Neuronal stem cell (in vitro differentiated cells): ENCODE measurements around the gene SBDS.
"Not testable (repeated sequence)": the region's sequence is repeated elsewhere in the genome, so short reads cannot be mapped to it uniquely, and the experiment has no call there.

Experiments used
- DNase-seq: peaks from one replicate; pipeline ENCODE4 v3.0.0-alpha.2; 2013; ENCODE audit warnings: low spot score
- H2AFZ ChIP-seq: one replicate; pipeline ENCODE4 v1.6.1; 2013; ENCODE audit warnings: mild to moderate bottlenecking, low read length, inconsistent platforms
- H2AK5ac ChIP-seq: 2 replicates; pipeline ENCODE4 v1.6.1; 2013; ENCODE audit warnings: low read depth, mild to moderate bottlenecking, inconsistent platforms, low read length, moderate library complexity, mixed read lengths
- H2BK120ac ChIP-seq: 2 replicates; pipeline ENCODE4 v1.6.1; 2013; ENCODE audit warnings: low read depth, mild to moderate bottlenecking, inconsistent platforms, low read length, moderate library complexity, mixed read lengths
- H2BK12ac ChIP-seq: one replicate; pipeline ENCODE4 v1.6.1; 2013; ENCODE audit warnings: low read length, inconsistent platforms
- H2BK15ac ChIP-seq: 2 replicates; pipeline ENCODE4 v1.6.1; 2013; ENCODE audit warnings: mild to moderate bottlenecking, low read length, inconsistent platforms, mixed read lengths
- H2BK5ac ChIP-seq: one replicate; pipeline ENCODE4 v1.6.1; 2013; ENCODE audit warnings: inconsistent platforms, mild to moderate bottlenecking, low read length, moderate library complexity
- H3K14ac ChIP-seq: one replicate; pipeline ENCODE4 v1.6.1; 2013; ENCODE audit warnings: low read length, inconsistent platforms
- H3K18ac ChIP-seq: 2 replicates; pipeline ENCODE4 v1.6.1; 2013; ENCODE audit warnings: low read length, inconsistent platforms
- H3K23ac ChIP-seq: 2 replicates; pipeline ENCODE4 v1.6.1; 2013; ENCODE audit warnings: low read depth, mild to moderate bottlenecking, mixed read lengths, low read length, inconsistent platforms; ENCODE audit not compliant: poor library complexity
- H3K27ac ChIP-seq: replicated peaks from 3 replicates; pipeline ENCODE4 v1.5.1; 2013; ENCODE audit warnings: low read length, inconsistent platforms
- H3K27me3 ChIP-seq, 3 experiments: 2 replicates each; pipeline ENCODE4 v1.6.1; 2013; ENCODE audit warnings: low read length in 3 of 3, mild to moderate bottlenecking in 2 of 3, inconsistent platforms in 1 of 3, low read depth in 1 of 3, mixed read lengths in 1 of 3, moderate library complexity in 1 of 3; ENCODE audit not compliant: control insufficient read depth in 3 of 3, insufficient read depth in 3 of 3
- H3K36me3 ChIP-seq, 2 donors: replicated peaks in 1 of 2; 2 replicates each; pipeline ENCODE4 v1.6.1; 2013; ENCODE audit warnings: low read length in 2 of 2; ENCODE audit not compliant: control insufficient read depth in 2 of 2, insufficient read depth in 2 of 2
- H3K4ac ChIP-seq: 2 replicates; pipeline ENCODE4 v1.6.1; 2013; ENCODE audit warnings: inconsistent platforms, mild to moderate bottlenecking, low read length, moderate library complexity
- H3K4me1 ChIP-seq, 2 donors: 1 replicate in 1 of 2; 2 replicates in 1 of 2; pipeline ENCODE4 v1.6.1; 2013; ENCODE audit warnings: low read length in 2 of 2, low read depth in 1 of 2; ENCODE audit not compliant: control insufficient read depth in 2 of 2, insufficient read depth in 1 of 2
- H3K4me2 ChIP-seq: one replicate; pipeline ENCODE4 v1.6.1; 2013; ENCODE audit warnings: mild to moderate bottlenecking, low read length, inconsistent platforms; ENCODE audit not compliant: insufficient read depth, poor library complexity, severe bottlenecking
- H3K4me3 ChIP-seq, 2 donors: 2 replicates each; pipeline ENCODE4 v1.5.1; 2013; ENCODE audit warnings: low read length in 2 of 2, mild to moderate bottlenecking in 2 of 2, inconsistent platforms in 1 of 2, moderate library complexity in 1 of 2
- H3K79me1 ChIP-seq: one replicate; pipeline ENCODE4 v1.6.1; 2013; ENCODE audit warnings: low read depth, mild to moderate bottlenecking, inconsistent platforms, low read length, moderate library complexity
- H3K9ac ChIP-seq: one replicate; pipeline ENCODE4 v1.6.1; 2013; ENCODE audit warnings: mild to moderate bottlenecking, low read depth, low read length, inconsistent platforms; ENCODE audit not compliant: poor library complexity
- H3K9me3 ChIP-seq, 2 donors: replicated peaks in 1 of 2; 2 replicates each; pipeline versions ENCODE3 to v1.6.1; 2013; ENCODE audit warnings: low read length in 2 of 2, mild to moderate bottlenecking in 2 of 2, inconsistent platforms in 1 of 2, low read depth in 1 of 2, mixed read lengths in 1 of 2, moderate library complexity in 1 of 2; ENCODE audit not compliant: control insufficient read depth in 2 of 2, insufficient read depth in 1 of 2
- H4K8ac ChIP-seq: one replicate; pipeline ENCODE4 v1.6.1; 2013; ENCODE audit warnings: low read depth, mild to moderate bottlenecking, inconsistent platforms, low read length, moderate library complexity
- H4K91ac ChIP-seq: one replicate; pipeline ENCODE4 v1.6.1; 2013; ENCODE audit warnings: low read length, low read depth, mild to moderate bottlenecking, inconsistent platforms; ENCODE audit not compliant: poor library complexity
- WGBS, 2 donors: extraction: QIAGEN DNeasy Blood & Tissue Kit; methylation state at CpG; one replicate each; pipeline ENCODE4 v1.1.7; 2013; ENCODE audit warnings: missing lambda C conversion rate in 2 of 2, mixed read lengths in 1 of 2; ENCODE audit not compliant: insufficient read length in 2 of 2, insufficient replicate concordance in 1 of 2; ENCODE audit errors: extremely low coverage in 2 of 2; 5-methylcytosine and 5-hydroxymethylcytosine counted together

Gene SBDS

DNA sequence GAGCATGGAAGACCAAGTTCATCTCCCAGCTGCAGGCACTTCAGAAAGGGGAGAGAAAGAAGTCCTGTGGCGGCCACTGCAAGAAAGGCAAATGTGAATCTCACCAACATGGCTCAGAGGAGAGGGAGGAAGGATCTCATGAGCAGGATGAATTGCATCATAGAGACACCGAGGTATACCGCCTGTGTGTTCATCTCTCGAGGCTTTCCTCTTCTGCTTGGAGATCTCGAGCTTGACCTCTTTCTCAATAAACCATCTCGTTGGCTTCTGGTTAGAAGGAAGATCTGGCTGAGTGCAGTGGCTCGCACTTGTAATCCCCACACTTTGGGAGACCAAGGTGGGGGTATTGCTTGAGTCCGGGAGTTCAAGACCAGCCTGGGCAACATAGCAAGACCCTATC is 22.6 kb upstream of the SBDS start:
- not testable (repeated sequence) for H3K18ac ChIP-seq, DNase-seq, H3K23ac ChIP-seq, H3K4me3 ChIP-seq, H4K8ac ChIP-seq, H2BK15ac ChIP-seq, H2AFZ ChIP-seq, H3K9me3 ChIP-seq, H4K91ac ChIP-seq, H3K14ac ChIP-seq, H3K9ac ChIP-seq, H2BK12ac ChIP-seq, H3K4me2 ChIP-seq, H3K27me3 ChIP-seq, H2BK5ac ChIP-seq, H3K79me1 ChIP-seq, H3K27ac ChIP-seq, H2BK120ac ChIP-seq, H3K4ac ChIP-seq, H2AK5ac ChIP-seq, H3K4me1 ChIP-seq
- H3K36me3 ChIP-seq, result peaks cover 12 to 73% of the 10 kb centered on the region in 2 donors
- no CpG with 5 or more reads among the region's 8 CpGs for WGBS, 2 donors

DNA sequence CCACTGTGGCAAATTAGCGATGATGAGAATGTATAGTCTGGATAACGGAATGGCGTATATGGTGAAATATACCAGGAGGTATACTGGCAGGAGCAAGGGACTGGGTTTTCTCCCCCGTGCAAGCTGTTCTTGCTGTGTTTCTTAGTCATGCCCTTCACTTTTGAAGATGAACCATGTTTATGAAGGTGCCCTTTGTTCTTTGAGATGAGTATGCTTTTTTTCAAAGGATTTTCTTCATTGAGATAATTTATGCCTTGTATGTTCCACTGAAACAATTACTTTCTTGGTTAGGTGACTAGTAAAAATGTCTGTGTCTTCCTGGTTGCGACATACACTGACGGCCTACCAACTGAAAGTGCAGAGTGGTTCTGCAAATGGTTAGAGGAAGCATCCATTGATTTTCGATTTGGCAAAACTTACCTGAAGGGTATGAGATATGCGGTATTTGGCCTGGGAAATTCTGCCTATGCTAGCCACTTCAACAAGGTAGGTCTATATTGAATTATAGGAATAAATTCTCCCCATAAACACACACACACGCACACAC is 18.8 kb upstream of the SBDS start:
- not testable (repeated sequence) for H3K79me1 ChIP-seq, H3K4me2 ChIP-seq, H4K91ac ChIP-seq, H3K23ac ChIP-seq, H2AFZ ChIP-seq, H2AK5ac ChIP-seq, H3K18ac ChIP-seq, DNase-seq, H2BK5ac ChIP-seq, H2BK120ac ChIP-seq, H3K14ac ChIP-seq, H3K4me3 ChIP-seq, H3K4me1 ChIP-seq, H3K27me3 ChIP-seq, H2BK12ac ChIP-seq, H3K9me3 ChIP-seq, H3K27ac ChIP-seq, H4K8ac ChIP-seq, H3K9ac ChIP-seq, H2BK15ac ChIP-seq, H3K4ac ChIP-seq
- WGBS, 2 donors, result no CpG with 5 or more reads among the region's 9 CpGs
- peaks cover 6 to 64% of the 10 kb centered on the region in 2 donors for H3K36me3 ChIP-seq

DNA sequence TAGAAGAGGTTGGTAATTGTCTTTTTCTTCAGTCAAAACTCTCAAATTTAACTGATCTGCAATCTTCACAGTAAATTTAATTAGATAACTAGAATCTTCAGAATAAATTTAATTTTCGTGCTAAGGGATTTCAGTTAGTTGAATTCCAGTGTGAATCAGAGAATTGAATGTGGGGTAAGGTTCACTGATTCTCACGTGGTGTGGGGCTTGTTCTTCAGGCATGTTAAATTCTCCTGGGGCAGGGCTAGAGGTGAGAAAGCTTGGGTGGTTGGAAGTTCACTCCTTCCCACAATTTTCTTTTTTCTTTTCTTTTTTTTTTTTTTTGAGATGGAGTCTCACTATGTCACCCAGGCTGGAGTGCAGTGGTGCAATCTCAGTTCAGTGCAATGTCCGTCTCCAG is 14.3 kb upstream of the SBDS start:
- H3K4ac ChIP-seq, H3K9me3 ChIP-seq, H3K27ac ChIP-seq, H4K8ac ChIP-seq, H3K27me3 ChIP-seq, H3K4me3 ChIP-seq, H3K18ac ChIP-seq, H3K79me1 ChIP-seq, H2BK12ac ChIP-seq, H2BK120ac ChIP-seq, H3K14ac ChIP-seq, H3K4me2 ChIP-seq, H3K4me1 ChIP-seq, H2AK5ac ChIP-seq, H3K23ac ChIP-seq, H2BK15ac ChIP-seq, H4K91ac ChIP-seq, H2BK5ac ChIP-seq, DNase-seq, H2AFZ ChIP-seq, H3K9ac ChIP-seq: not testable (repeated sequence)
- WGBS, 2 donors, result no CpG with 5 or more reads among the region's 3 CpGs
- peaks cover 5 to 66% of the 10 kb centered on the region in 2 donors for H3K36me3 ChIP-seq

DNA sequence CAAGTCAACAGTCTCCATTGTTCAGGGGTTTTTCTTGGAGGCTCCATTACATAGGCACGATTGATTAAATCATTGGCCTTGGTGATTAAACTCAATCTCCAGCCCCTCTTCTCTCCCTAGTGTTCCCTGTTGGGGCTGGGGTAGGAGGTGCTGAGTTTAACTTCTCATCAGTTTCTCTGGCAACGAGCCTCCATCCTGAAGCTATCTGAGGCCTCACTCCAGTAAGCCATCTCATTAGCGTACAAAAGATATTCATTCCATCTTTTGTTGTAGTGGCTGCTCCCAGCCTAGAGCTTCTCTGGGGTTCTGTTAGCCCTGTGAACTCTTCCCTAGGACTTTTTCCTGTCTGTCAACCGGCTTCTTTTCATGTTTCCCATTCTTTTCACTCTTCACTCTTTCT is 12.9 kb upstream of the SBDS start:
- no peak for DNase-seq
- H3K9ac ChIP-seq, result no peak overlapping the region

More for the DNA sequence above, 12.9 kb upstream of the SBDS start:
- H3K4me2 ChIP-seq, result no peak overlapping the region
- no peak overlapping the region for H2BK5ac ChIP-seq
- no peak overlapping the region for H3K23ac ChIP-seq
- no peak overlapping the region for H3K18ac ChIP-seq
- no peak overlapping the region for H3K4ac ChIP-seq
- H2AFZ ChIP-seq, result no peak overlapping the region
- no peaks in the 10 kb centered on the region for H3K27me3 ChIP-seq
- no peak overlapping the region for H4K91ac ChIP-seq
- no peak overlapping the region for H4K8ac ChIP-seq
- H2BK12ac ChIP-seq, result no peak overlapping the region
- no peak overlapping the region for H3K14ac ChIP-seq
- H2BK120ac ChIP-seq, result no peak overlapping the region
- H3K79me1 ChIP-seq, result peaks cover 2% of the 10 kb centered on the region
- no peak overlapping the region for H2BK15ac ChIP-seq
- no peak overlapping the region for H3K27ac ChIP-seq
- H3K4me3 ChIP-seq, result no peak overlapping the region
- H3K36me3 ChIP-seq, result peaks cover 5 to 59% of the 10 kb centered on the region in 2 donors
- no CpG with 5 or more reads among the region's 4 CpGs for WGBS, 2 donors
- no peak overlapping the region for H2AK5ac ChIP-seq
- peaks cover 0 to 5% of the 10 kb centered on the region in 2 donors for H3K9me3 ChIP-seq
- H3K4me1 ChIP-seq, result no peaks in the 10 kb centered on the region
